HCT116 (cell line): ENCODE results near the gene VWC2L. TPM values are rescaled to one million over a fixed set of nuclear protein-coding genes. Genes with fewer than 3 reads are reported as not detected.
A peak's percentile ranks its signal among the peaks of the same experiment; 100 is the strongest.

Source experiments
- ATAC-seq: fragments of 200-7000 bp; cut with Tn5 transposase; 2 replicates; pipeline ENCODE4 v1.9.1; 2020; ENCODE audit warnings: mild to moderate bottlenecking, moderate library complexity
- BruUV-seq: library from RNA; stranded (reverse); fragments of 400-500 nt; replicated peaks from 2 replicates; lab custom pipeline; 2021; lab: Mats Ljungman, UMichigan
- CTCF ChIA-PET: fragments of 300-600 bp; sonication (Branson Sonifier 250); formaldehyde crosslinking; loops from one replicate; lab custom pipeline; 2021; ENCODE audit warnings: antibody characterized with exemption; lab: Charles Lee
- POLR2A ChIA-PET: fragments of 300-600, 350-600 bp; sonication (Branson Sonifier 250); formaldehyde crosslinking; loops from one replicate; lab custom pipeline; 2021; ENCODE audit warnings: antibody characterized with exemption; lab: Charles Lee
- RAD21 ChIA-PET, 2 experiments: fragments of 300-600 bp; sonication (Branson Sonifier 250); formaldehyde crosslinking; loops; one replicate each; lab custom pipeline; 2023; ENCODE audit warnings: low total read pairs in 2 of 2; ENCODE audit not compliant: uncharacterized antibody in 2 of 2, unreplicated experiment in 2 of 2, low non-redundant PET in 1 of 2; lab: Charles Lee
- DNase-seq: peaks from one replicate; pipeline ENCODE4 v3.0.0-alpha.2; 2010; ENCODE audit warnings: low read depth, low spot score
- H2AFZ ChIP-seq: fragments of 200-600 bp; shearing (Covaris generic), sonication (generic); 2 replicates; pipeline ENCODE4 v1.6.1; 2017; ENCODE audit warnings: low read depth, mixed run types, mixed read lengths, antibody characterized with exemption, low read length; ENCODE audit not compliant: poor library complexity, severe bottlenecking
- H3K27ac ChIP-seq: 2 replicates; pipeline ENCODE4 v1.5.1; 2012; ENCODE audit warnings: low read depth, low read length
- H3K27me3 ChIP-seq: fragments of 200-600 bp; sonication (generic); 2 replicates; pipeline ENCODE4 v1.6.1; 2016; ENCODE audit warnings: mixed run types, low read length, mixed read lengths; ENCODE audit not compliant: insufficient read depth
- H3K36me3 ChIP-seq, 2 experiments: fragments of 200-500 bp in 1 of 2; fragments of 200-600 bp in 1 of 2; sonication (Bioruptor generic) in 1 of 2; sonication (generic) in 1 of 2; 2 replicates each; pipeline versions ENCODE4 v1.5.1 to v1.6.1; 2014 to 2016; ENCODE audit warnings: low read length in 2 of 2, inconsistent platforms in 1 of 2, mixed read lengths in 1 of 2, mixed run types in 1 of 2; ENCODE audit not compliant: insufficient read depth in 2 of 2, control insufficient read depth in 1 of 2
- H3K4me1 ChIP-seq, 2 experiments: fragments of 200-600 bp in 1 of 2; sonication (generic) in 1 of 2; 2 replicates each; pipeline versions ENCODE4 v1.5.1 to v1.6.1; 2012 to 2017; ENCODE audit warnings: low read length in 2 of 2, inconsistent platforms in 1 of 2, mild to moderate bottlenecking in 1 of 2, mixed read lengths in 1 of 2, mixed run types in 1 of 2, moderate library complexity in 1 of 2; ENCODE audit not compliant: insufficient read depth in 2 of 2, control insufficient read depth in 1 of 2
- H3K4me2 ChIP-seq: fragments of 200-600 bp; sonication (generic); 2 replicates; pipeline ENCODE4 v1.6.1; 2017; ENCODE audit warnings: mixed run types, low read length, mixed read lengths
- H3K4me3 ChIP-seq, 2 experiments: fragments of 200-600 bp in 1 of 2; sonication (generic) in 1 of 2; replicated peaks in 1 of 2; 2 replicates each; pipeline ENCODE4 v1.5.1; 2011 to 2016; ENCODE audit warnings: low read length in 2 of 2, control low read depth in 1 of 2, low read depth in 1 of 2, mild to moderate bottlenecking in 1 of 2, mixed read lengths in 1 of 2, mixed run types in 1 of 2
- H3K79me2 ChIP-seq: fragments of 200-600 bp; sonication (generic); 2 replicates; pipeline ENCODE4 v1.6.1; 2017; ENCODE audit warnings: mild to moderate bottlenecking, mixed run types, low read length, moderate library complexity, mixed read lengths; ENCODE audit not compliant: insufficient read depth
- H3K9ac ChIP-seq: fragments of 200-600 bp; sonication (generic); 2 replicates; pipeline ENCODE4 v1.6.1; 2016; ENCODE audit warnings: low read length, mixed read lengths
- H3K9me2 ChIP-seq: fragments of 200-600 bp; sonication (generic), shearing (Covaris generic); 2 replicates; pipeline ENCODE4 v1.6.1; 2017; ENCODE audit warnings: mixed run types, mild to moderate bottlenecking, moderate library complexity; ENCODE audit not compliant: insufficient read depth
- H3K9me3 ChIP-seq, 2 experiments: fragments of 200-500 bp in 1 of 2; fragments of 200-600 bp in 1 of 2; sonication (Bioruptor generic) in 1 of 2; sonication (generic) in 1 of 2; 2 replicates each; pipeline ENCODE4 v1.6.1; 2014 to 2017; ENCODE audit warnings: low read length in 2 of 2, mixed read lengths in 2 of 2, inconsistent platforms in 1 of 2, low read depth in 1 of 2, mild to moderate bottlenecking in 1 of 2, mixed run types in 1 of 2, moderate library complexity in 1 of 2; ENCODE audit not compliant: control insufficient read depth in 1 of 2, insufficient read depth in 1 of 2
- H4K20me1 ChIP-seq: fragments of 200-600 bp; sonication (generic), shearing (Covaris generic); 2 replicates; pipeline ENCODE4 v1.6.1; 2017; ENCODE audit warnings: mixed run types, mild to moderate bottlenecking, moderate library complexity; ENCODE audit not compliant: insufficient read depth
- CBX3 ChIP-seq: IDR thresholded peaks from 2 replicates; pipeline ENCODE4 v1.6.1; 2012; ENCODE audit warnings: low read depth
- CEBPB ChIP-seq: IDR thresholded peaks from 2 replicates; pipeline ENCODE4 v1.6.1; 2012; ENCODE audit warnings: low read depth
- CTCF ChIP-seq, 3 experiments: fragments of 200-600 bp in 1 of 3; sonication (generic) in 1 of 3; IDR thresholded peaks in 2 of 3; conservative IDR thresholded peaks in 1 of 3; 2 replicates each; pipeline ENCODE4 v1.5.1; 2012 to 2017; ENCODE audit warnings: low read depth in 2 of 3, low read length in 2 of 3, antibody characterized with exemption in 1 of 3, borderline replicate concordance in 1 of 3, control low read depth in 1 of 3, mild to moderate bottlenecking in 1 of 3, mixed read lengths in 1 of 3, mixed run types in 1 of 3, moderate library complexity in 1 of 3; ENCODE audit not compliant: insufficient read depth in 1 of 3
- ELF1 ChIP-seq: IDR thresholded peaks from 2 replicates; pipeline ENCODE4 v1.6.1; 2012; ENCODE audit warnings: low read depth, borderline replicate concordance
- EZH2 ChIP-seq: fragments of 200-600 bp; sonication (generic); IDR thresholded peaks from 2 replicates; pipeline ENCODE4 v1.6.1; 2017; ENCODE audit warnings: antibody characterized with exemption, mixed run types
- JUND ChIP-seq: IDR thresholded peaks from 2 replicates; pipeline ENCODE4 v1.6.1; 2012
- MAX ChIP-seq: IDR thresholded peaks from 2 replicates; pipeline ENCODE4 v1.6.1; 2012
- RAD21 ChIP-seq: IDR thresholded peaks from 2 replicates; pipeline ENCODE4 v1.6.1; 2012; ENCODE audit warnings: low read depth, mild to moderate bottlenecking
- SIN3A ChIP-seq: IDR thresholded peaks from 2 replicates; pipeline ENCODE4 v1.6.1; 2012; ENCODE audit warnings: low read depth
- SRF ChIP-seq: IDR thresholded peaks from 2 replicates; pipeline ENCODE4 v1.6.1; 2012; ENCODE audit warnings: low read depth
- YY1 ChIP-seq: IDR thresholded peaks from 2 replicates; pipeline ENCODE4 v1.6.1; 2011; ENCODE audit warnings: low read length, low read depth, moderate library complexity, mild to moderate bottlenecking; ENCODE audit not compliant: insufficient replicate concordance; ENCODE audit errors: extremely low read depth
- ZNF274 ChIP-seq: fragments of 200-500 bp; sonication (Bioruptor generic); IDR thresholded peaks from 2 replicates; pipeline ENCODE4 v1.6.1; 2014; ENCODE audit warnings: mild to moderate bottlenecking, low read depth, low read length, inconsistent platforms
- intact Hi-C: fragments of 100-400 bp; cut with micrococcal nuclease; formaldehyde crosslinking; loops from 2 replicates; pipeline ENCODE4 v1.10.0; 2022
- total RNA-seq: library from RNA; stranded (reverse); gene quantifications from one replicate; pipeline ENCODE4 v1.2.1, GENCODE V29; 2021; ENCODE audit not compliant: unreplicated experiment

Gene VWC2L
- total RNA-seq, 1 experiment from 2014 or later = not detected

- ATAC-seq (no peak; the same call in 1 of the 2 replicates), DNase-seq (no peak)
- intact Hi-C loops = no loop called here
- no peaks in the 10 kb centered on the region for H4K20me1 ChIP-seq
- no peaks in the 10 kb centered on the region for H3K36me3 ChIP-seq
- no TSS peak for BruUV-seq
- H3K9me2 ChIP-seq = no peaks in the 10 kb centered on the region
- no peaks in the 10 kb centered on the region; a peak in 1 of 4 replicates for H3K4me1 ChIP-seq
- no peaks in the 10 kb centered on the region for H3K79me2 ChIP-seq
- no peak overlapping the region for H3K4me3 ChIP-seq
- H3K9ac ChIP-seq = no peak overlapping the region
- ChIA-PET POLR2A (no interaction called here), RAD21 (no interaction called here), CTCF (no interaction called here)
- no peaks in the 10 kb centered on the region for H3K27me3 ChIP-seq
- no peak overlapping the region for H3K27ac ChIP-seq
- H3K4me2 ChIP-seq = no peak overlapping the region
- H2AFZ ChIP-seq = no peak overlapping the region
- TF ChIP-seq CEBPB = no peak
- TF ChIP-seq JUND = no peak
- no peak for TF ChIP-seq SRF
- no peak for TF ChIP-seq CBX3
- TF ChIP-seq ELF1 = no peak
- TF ChIP-seq SIN3A = no peak
- no peak for TF ChIP-seq YY1
- TF ChIP-seq MAX = no peak
- no peak for TF ChIP-seq ZNF274
- peak in 2 of 3 experiments; percentile 23 to 25; a peak in 2 of 6 replicates for TF ChIP-seq CTCF (IDR thresholded peaks at IDR 0.05 in 2 of 3, conservative IDR thresholded peaks at IDR 0.05 in 1 of 3; ENCODE audit: borderline replicate concordance in 1 of 3, insufficient read depth in 1 of 3, low read depth in 2 of 3, low read length in 2 of 3)
- no peak for TF ChIP-seq EZH2
- TF ChIP-seq RAD21 = peak; percentile 44
- H3K9me3 ChIP-seq = no peaks in the 10 kb centered on the region
These were observed 32.3 kb upstream of the VWC2L start for GRCh38 chr2:214378455-214379103.
